ENCODE results near the gene IMP4. TPM values are rescaled to one million over a fixed set of nuclear protein-coding genes. Genes with fewer than 3 reads are reported as not detected.

IMP4 gene
- total RNA-seq, 1 experiment from 2014 or later, result 101 TPM

GRCh38 chr2:130300258-130300969 is 42.3 kb upstream of the IMP4 start:
- Histone ChIP-seq H2BK12ac (ENCODE audit: insufficient read length, low read depth, low read length) (no peak overlapping the region), H3K79me1 (ENCODE audit: insufficient read depth, low read depth, low read length, poor library complexity, severe bottlenecking) (no peaks in the 10 kb centered on the region), H3K56ac (ENCODE audit: insufficient read length, low read depth, low read length) (no peak overlapping the region), H2BK120ac (ENCODE audit: low read depth, low read length, poor library complexity, severe bottlenecking) (no peak overlapping the region), H2BK15ac (ENCODE audit: low read depth, low read length) (no peak overlapping the region), H2AFZ (ENCODE audit: low read length) (no peak overlapping the region), H3T11ph (ENCODE audit: low read length) (no peak overlapping the region), H3K9me3 (ENCODE audit: control insufficient read depth, low read depth, low read length) (no peaks in the 10 kb centered on the region), H3K23ac (ENCODE audit: insufficient read length, low read depth, low read length) (no peak overlapping the region), H2AK5ac (ENCODE audit: insufficient read length, low read length) (no peak overlapping the region), H4K8ac (replicated peaks; ENCODE audit: insufficient read length, low read depth, low read length) (no peak overlapping the region), H3K4me1 (ENCODE audit: insufficient read depth, low read length) (no peaks in the 10 kb centered on the region), H4K5ac (ENCODE audit: insufficient read length, low read depth, low read length) (no peak overlapping the region), H2BK5ac (ENCODE audit: insufficient read length, low read length) (no peak overlapping the region), H4K91ac (ENCODE audit: insufficient read length, low read depth, low read length) (no peak overlapping the region), H3K4me2 (ENCODE audit: insufficient read depth, insufficient read length, low read length) (no peak overlapping the region), H3K23me2 (ENCODE audit: insufficient read length, low read depth, low read length, poor library complexity, severe bottlenecking) (no peaks in the 10 kb centered on the region), H3K79me2 (ENCODE audit: insufficient read depth, low read length) (no peaks in the 10 kb centered on the region), H3K9ac (ENCODE audit: extremely low read depth, insufficient read length, low read length) (no peak overlapping the region), H3K27ac (ENCODE audit: insufficient read length, low read depth, low read length) (no peak overlapping the region), H3K18ac (ENCODE audit: insufficient read length, low read depth, low read length) (no peak overlapping the region), H3K27me3 (ENCODE audit: insufficient read depth, low read length) (no peaks in the 10 kb centered on the region), H3K14ac (ENCODE audit: insufficient read depth, low read length) (no peak overlapping the region), H3K4ac (ENCODE audit: low read depth, low read length) (no peak overlapping the region), H2BK20ac (ENCODE audit: low read depth, low read length, poor library complexity, severe bottlenecking) (no peak overlapping the region), H4K20me1 (ENCODE audit: control insufficient read depth, insufficient read depth, insufficient read length) (no peaks in the 10 kb centered on the region)
- WGBS (ENCODE audit: extremely low coverage, insufficient read length, low lambda C conversion rate), result no CpG with 5 or more reads among the region's 22 CpGs
- peak; percentile 69 for DNase-seq
- H3K36me3 Mint-ChIP-seq (ENCODE audit: insufficient read depth in 1 of 3, low read depth in 3 of 3), result no peaks in the 10 kb centered on the region
- no peak overlapping the region for H3K27ac Mint-ChIP-seq
- peaks cover 8% of the 10 kb centered on the region for H3K27me3 Mint-ChIP-seq (ENCODE audit: low read depth)
- no peaks in the 10 kb centered on the region for H3K9me3 Mint-ChIP-seq
- H3K4me3 Mint-ChIP-seq, result no peak overlapping the region
- no peaks in the 10 kb centered on the region for H3K4me1 Mint-ChIP-seq
- TF ChIP-seq, protein P1, sequence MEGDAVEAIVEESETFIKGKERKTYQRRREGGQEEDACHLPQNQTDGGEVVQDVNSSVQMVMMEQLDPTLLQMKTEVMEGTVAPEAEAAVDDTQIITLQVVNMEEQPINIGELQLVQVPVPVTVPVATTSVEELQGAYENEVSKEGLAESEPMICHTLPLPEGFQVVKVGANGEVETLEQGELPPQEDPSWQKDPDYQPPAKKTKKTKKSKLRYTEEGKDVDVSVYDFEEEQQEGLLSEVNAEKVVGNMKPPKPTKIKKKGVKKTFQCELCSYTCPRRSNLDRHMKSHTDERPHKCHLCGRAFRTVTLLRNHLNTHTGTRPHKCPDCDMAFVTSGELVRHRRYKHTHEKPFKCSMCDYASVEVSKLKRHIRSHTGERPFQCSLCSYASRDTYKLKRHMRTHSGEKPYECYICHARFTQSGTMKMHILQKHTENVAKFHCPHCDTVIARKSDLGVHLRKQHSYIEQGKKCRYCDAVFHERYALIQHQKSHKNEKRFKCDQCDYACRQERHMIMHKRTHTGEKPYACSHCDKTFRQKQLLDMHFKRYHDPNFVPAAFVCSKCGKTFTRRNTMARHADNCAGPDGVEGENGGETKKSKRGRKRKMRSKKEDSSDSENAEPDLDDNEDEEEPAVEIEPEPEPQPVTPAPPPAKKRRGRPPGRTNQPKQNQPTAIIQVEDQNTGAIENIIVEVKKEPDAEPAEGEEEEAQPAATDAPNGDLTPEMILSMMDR (conservative IDR thresholded peaks at IDR 0.05), result peak; percentile 19; the same call in 1 of the 3 replicates

Measured in H9 (cell line).